Measurements from ENCODE around the gene BRD3OS. TPM values are rescaled to one million over a fixed set of nuclear protein-coding genes. Genes with fewer than 3 reads are reported as not detected.

Gene BRD3OS
- total RNA-seq, 2 experiments from 2014 or later, result 13.7 to 21.6 TPM

DNA sequence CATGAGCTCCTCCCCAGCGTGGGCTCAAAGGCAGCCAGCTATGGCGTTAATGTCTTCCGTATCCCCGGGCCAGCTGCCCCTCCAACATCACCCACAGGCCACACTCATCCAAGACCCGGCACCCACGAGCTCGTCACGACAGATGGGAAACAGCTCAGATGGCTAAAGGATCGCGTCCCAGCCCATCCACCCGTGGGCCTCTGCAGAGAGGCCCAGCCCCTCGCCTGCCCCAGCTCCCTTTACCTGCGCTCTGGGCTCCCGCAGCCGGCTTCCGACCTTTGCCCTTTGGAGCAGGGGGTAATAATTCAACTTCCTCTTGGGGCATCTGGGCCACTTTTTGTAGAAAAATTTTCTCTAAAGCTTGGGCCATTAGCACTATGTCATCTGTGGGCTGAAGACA lies 26.0 kb downstream of the BRD3OS start:
- ChIA-PET CTCF (ENCODE audit: unreplicated experiment) (interaction anchor here (0.5 to 0.6 kb wide), 2 partner anchors 27 to 272 kb away, joined by 3 read pairs; no protein-coding TSS in a partner anchor), POLR2A (no interaction called here)
- no TSS peak for BruUV-seq (replicated peaks)
- H3K79me2 ChIP-seq (ENCODE audit: insufficient read depth, low read depth, low read length), result no peaks in the 10 kb centered on the region
- H3K4me3 ChIP-seq (ENCODE audit: low read depth, low read length, poor library complexity, severe bottlenecking), result no peak overlapping the region
- H3K9me3 ChIP-seq (ENCODE audit: low read length), result no peaks in the 10 kb centered on the region
- DNase-seq (ENCODE audit: low spot score), result no peak
- H3K4me2 ChIP-seq (ENCODE audit: low read length), result no peak overlapping the region
- intact Hi-C loops (cut with micrococcal nuclease; ENCODE audit: unreplicated experiment), result no loop called here
- peaks cover 4% of the 10 kb centered on the region; the same call in 1 of the 2 replicates for H4K20me1 ChIP-seq (ENCODE audit: insufficient read depth, low read length)
- no peak overlapping the region for H3K27ac ChIP-seq (ENCODE audit: low read depth, low read length, poor library complexity, severe bottlenecking)
- TF ChIP-seq EZH2phosphoT487 (IDR thresholded peaks at IDR 0.05; ENCODE audit: borderline replicate concordance, low read depth, low read length), result no peak
- no peak overlapping the region for H2AFZ ChIP-seq (ENCODE audit: low read length)
- H3K36me3 ChIP-seq (ENCODE audit: insufficient read depth, low read length), result no peaks in the 10 kb centered on the region
- no peaks in the 10 kb centered on the region for H3K9me2 ChIP-seq (ENCODE audit: insufficient read depth, low read length)
- H3K4me1 ChIP-seq (ENCODE audit: insufficient read depth, low read length, poor library complexity, severe bottlenecking), result no peaks in the 10 kb centered on the region

DNA sequence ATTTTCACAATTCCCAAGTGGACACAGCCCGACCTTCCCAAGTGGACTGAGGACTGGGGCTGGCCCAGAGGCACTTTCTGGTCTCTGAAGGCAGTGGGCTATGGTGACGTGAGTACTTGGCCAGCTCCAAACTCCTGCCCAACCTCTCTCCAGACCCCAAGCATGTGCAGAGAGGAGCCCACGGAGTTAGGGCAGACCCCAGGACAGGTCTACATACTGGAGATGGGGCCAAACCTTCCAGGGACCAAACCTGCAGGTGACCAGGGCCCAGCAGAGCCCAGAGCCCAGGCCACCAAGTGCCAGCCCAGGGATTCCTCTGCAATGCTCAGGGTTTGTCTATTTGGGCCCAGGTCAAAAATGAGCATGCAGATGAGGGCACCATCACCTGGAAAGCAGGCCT lies 27.2 kb downstream of the BRD3OS start:
- no peak for DNase-seq (ENCODE audit: low spot score)
- Histone ChIP-seq H3K36me3 (ENCODE audit: insufficient read depth, low read length) (no peaks in the 10 kb centered on the region), H3K9me3 (ENCODE audit: low read length) (no peaks in the 10 kb centered on the region), H4K20me1 (ENCODE audit: insufficient read depth, low read length) (peaks cover 4% of the 10 kb centered on the region; the same call in 1 of the 2 replicates), H3K4me2 (ENCODE audit: low read length) (no peak overlapping the region), H3K27ac (ENCODE audit: low read depth, low read length, poor library complexity, severe bottlenecking) (no peak overlapping the region), H3K9me2 (ENCODE audit: insufficient read depth, low read length) (no peaks in the 10 kb centered on the region), H3K4me1 (ENCODE audit: insufficient read depth, low read length, poor library complexity, severe bottlenecking) (no peaks in the 10 kb centered on the region), H3K79me2 (ENCODE audit: insufficient read depth, low read depth, low read length) (no peaks in the 10 kb centered on the region), H3K4me3 (ENCODE audit: low read depth, low read length, poor library complexity, severe bottlenecking) (no peak overlapping the region), H2AFZ (ENCODE audit: low read length) (no peak overlapping the region)
- TF ChIP-seq CTCF (conservative IDR thresholded peaks at IDR 0.05; ENCODE audit: low read length), result no peak
- TF ChIP-seq EZH2phosphoT487 (IDR thresholded peaks at IDR 0.05; ENCODE audit: borderline replicate concordance, low read depth, low read length), result no peak
- CTCF ChIA-PET (ENCODE audit: unreplicated experiment), result no interaction called here
- POLR2A ChIA-PET, result no interaction called here
- no TSS peak for BruUV-seq (replicated peaks)
- intact Hi-C loops (cut with micrococcal nuclease; ENCODE audit: unreplicated experiment), result no loop called here

- H2AFZ ChIP-seq (ENCODE audit: low read length), result no peak overlapping the region
- no peaks in the 10 kb centered on the region for H3K4me1 ChIP-seq (ENCODE audit: insufficient read depth, low read length, poor library complexity, severe bottlenecking)
- DNase-seq (ENCODE audit: low spot score), result no peak
- H3K4me3 ChIP-seq (ENCODE audit: low read depth, low read length, poor library complexity, severe bottlenecking), result no peak overlapping the region
- H3K9me2 ChIP-seq (ENCODE audit: insufficient read depth, low read length), result no peaks in the 10 kb centered on the region
- no peak overlapping the region for H3K4me2 ChIP-seq (ENCODE audit: low read length)
- no peaks in the 10 kb centered on the region for H3K9me3 ChIP-seq (ENCODE audit: low read length)
- ChIA-PET POLR2A (no interaction called here), CTCF (ENCODE audit: unreplicated experiment) (no interaction called here)
- no peaks in the 10 kb centered on the region for H3K79me2 ChIP-seq (ENCODE audit: insufficient read depth, low read depth, low read length)
- intact Hi-C loops (cut with micrococcal nuclease; ENCODE audit: unreplicated experiment), result no loop called here
- H4K20me1 ChIP-seq (ENCODE audit: insufficient read depth, low read length), result peaks cover 4% of the 10 kb centered on the region; the same call in 1 of the 2 replicates
- TF ChIP-seq CTCF (conservative IDR thresholded peaks at IDR 0.05; ENCODE audit: low read length) (no peak), EZH2phosphoT487 (IDR thresholded peaks at IDR 0.05; ENCODE audit: borderline replicate concordance, low read depth, low read length) (no peak)
- H3K27ac ChIP-seq (ENCODE audit: low read depth, low read length, poor library complexity, severe bottlenecking), result no peak overlapping the region
- BruUV-seq (replicated peaks), result no TSS peak
- H3K36me3 ChIP-seq (ENCODE audit: insufficient read depth, low read length), result no peaks in the 10 kb centered on the region
These were observed 27.7 kb downstream of the BRD3OS start for GRCh38 chr9:134052941-134053340.

Measured in OCI-LY7 (cell line).